Body of pancreas (tissue), 4 donors: ENCODE data around the gene SPTBN1.

Source experiments
- POLR2A ChIP-seq, 3 donors: fragments of 450-650 bp; IDR thresholded peaks; one replicate each; pipeline ENCODE4 v1.6.1; 2016; ENCODE audit warnings: antibody characterized with exemption in 3 of 3, mild to moderate bottlenecking in 2 of 3
- TF ChIP-seq, protein P1 (sequence below), 7 experiments: fragments of 450-650 bp in 4 of 7; fragments of 200-600 bp in 3 of 7; sonication (generic) in 3 of 7; IDR thresholded peaks; one replicate each; pipeline ENCODE4 v1.5.1; 2016 to 2019; ENCODE audit warnings: antibody characterized with exemption in 7 of 7

DNA sequence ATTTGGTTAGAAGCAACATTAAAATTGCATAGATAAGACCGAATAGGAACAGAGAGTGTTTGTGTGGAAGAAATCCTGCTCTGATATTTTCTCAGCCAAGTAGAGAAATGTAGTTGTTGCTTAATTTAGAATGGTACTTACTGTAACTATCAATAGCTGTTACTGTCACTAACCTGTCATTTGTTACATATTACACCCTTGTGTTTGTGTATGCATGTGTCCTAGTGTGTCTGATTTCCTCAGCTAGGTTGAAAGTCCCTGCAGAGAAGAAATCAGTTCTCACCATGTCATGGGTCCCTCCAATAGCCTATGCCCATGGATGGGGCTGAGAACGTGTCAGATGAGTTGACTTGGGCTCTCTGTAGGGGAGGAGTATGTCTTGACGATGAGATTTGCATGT, 94.4 kb downstream of the SPTBN1 start:
- TF ChIP-seq, protein P1, sequence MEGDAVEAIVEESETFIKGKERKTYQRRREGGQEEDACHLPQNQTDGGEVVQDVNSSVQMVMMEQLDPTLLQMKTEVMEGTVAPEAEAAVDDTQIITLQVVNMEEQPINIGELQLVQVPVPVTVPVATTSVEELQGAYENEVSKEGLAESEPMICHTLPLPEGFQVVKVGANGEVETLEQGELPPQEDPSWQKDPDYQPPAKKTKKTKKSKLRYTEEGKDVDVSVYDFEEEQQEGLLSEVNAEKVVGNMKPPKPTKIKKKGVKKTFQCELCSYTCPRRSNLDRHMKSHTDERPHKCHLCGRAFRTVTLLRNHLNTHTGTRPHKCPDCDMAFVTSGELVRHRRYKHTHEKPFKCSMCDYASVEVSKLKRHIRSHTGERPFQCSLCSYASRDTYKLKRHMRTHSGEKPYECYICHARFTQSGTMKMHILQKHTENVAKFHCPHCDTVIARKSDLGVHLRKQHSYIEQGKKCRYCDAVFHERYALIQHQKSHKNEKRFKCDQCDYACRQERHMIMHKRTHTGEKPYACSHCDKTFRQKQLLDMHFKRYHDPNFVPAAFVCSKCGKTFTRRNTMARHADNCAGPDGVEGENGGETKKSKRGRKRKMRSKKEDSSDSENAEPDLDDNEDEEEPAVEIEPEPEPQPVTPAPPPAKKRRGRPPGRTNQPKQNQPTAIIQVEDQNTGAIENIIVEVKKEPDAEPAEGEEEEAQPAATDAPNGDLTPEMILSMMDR (IDR thresholded peaks at IDR 0.05): no peak
- no peak for TF ChIP-seq POLR2A (IDR thresholded peaks at IDR 0.05)
